Mucosa of descending colon (tissue), 3 donors: ENCODE measurements around the gene MACROD1. TPM values are rescaled to one million over a fixed set of nuclear protein-coding genes. Genes with fewer than 3 reads are reported as not detected.

ENCODE experiments used
- ATAC-seq: fragments of 200-7000 bp; cut with Tn5 transposase; one replicate; pipeline ENCODE4 v1.9.1; 2020; ENCODE audit warnings: mild to moderate bottlenecking, moderate library complexity
- DNase-seq, 3 donors: peaks; one replicate each; pipeline ENCODE4 v3.0.0-alpha.2; 2020
- H3K36me3 ChIP-seq: fragments of 200-600 bp; one replicate; pipeline ENCODE4 v1.8.0; 2021; ENCODE audit warnings: low read depth, mild to moderate bottlenecking
- H3K4me1 ChIP-seq: fragments of 200-600 bp; one replicate; pipeline ENCODE4 v1.8.0; 2021; ENCODE audit warnings: low read depth, mild to moderate bottlenecking
- H3K4me3 ChIP-seq: fragments of 200-600 bp; one replicate; pipeline ENCODE4 v1.8.0; 2021; ENCODE audit warnings: mild to moderate bottlenecking
- H3K9me3 ChIP-seq: fragments of 200-600 bp; one replicate; pipeline ENCODE4 v1.8.0; 2021; ENCODE audit warnings: mild to moderate bottlenecking
- intact Hi-C, 2 donors: fragments of 100-400 bp; cut with DNase I in 1 of 2; cut with micrococcal nuclease in 1 of 2; formaldehyde crosslinking; loops; one replicate each; pipeline versions ENCODE4 v1.11.0 to v1.11.1; 2022; cut with DNase I, micrococcal nuclease
- total RNA-seq, 3 donors: library from RNA; stranded (reverse); fragmentation: NEBNext Ultra II Directional in 2 of 3; extraction: Animal tissue kit (Norgen Biotek cat#: 25700) in 2 of 3; gene quantifications; one replicate each; pipeline versions ENCODE4 v1.2.1 to v1.2.4, GENCODE V29; 2021 to 2023
- TF ChIP-seq, protein P1 (sequence below): fragments of 200-600 bp; IDR thresholded peaks from one replicate; pipeline ENCODE4 v1.8.0; 2022; ENCODE audit warnings: antibody characterized with exemption, mild to moderate bottlenecking
- donor health status: DM: no; HTN: no; CAD: no; lungs with moderate emphysema.
- donor health status: DM: no; HTN: no; CAD: no.
- donor health status: DM: no; HTN: yes; CAD: no.

The MACROD1 gene
- total RNA-seq, 3 donors from 2014 or later, result 26.7 to 38.7 (median 38.1) TPM

DNA sequence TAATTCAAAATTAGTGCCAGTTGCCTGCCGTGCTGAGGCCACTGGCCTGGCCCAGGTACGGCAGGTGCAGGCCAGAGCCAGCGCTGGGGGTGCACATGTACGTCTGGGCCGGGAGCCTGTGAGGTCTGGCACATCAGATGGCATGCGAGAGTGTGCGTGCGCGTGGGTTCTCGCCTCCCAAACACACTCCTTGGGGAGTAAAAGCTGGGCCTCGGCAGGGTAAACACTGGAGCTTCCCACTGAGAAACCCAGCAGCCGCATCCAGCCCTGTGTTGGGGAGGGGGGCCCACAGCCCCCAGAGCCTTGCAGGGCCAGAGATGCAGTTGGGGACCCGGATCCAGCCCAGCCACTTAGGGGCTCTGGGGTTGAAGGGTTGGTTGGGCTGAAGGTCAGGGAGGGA is 92.4 kb downstream of the MACROD1 start:
- intact Hi-C loops, result no loop called here
- no peak for ATAC-seq

DNA sequence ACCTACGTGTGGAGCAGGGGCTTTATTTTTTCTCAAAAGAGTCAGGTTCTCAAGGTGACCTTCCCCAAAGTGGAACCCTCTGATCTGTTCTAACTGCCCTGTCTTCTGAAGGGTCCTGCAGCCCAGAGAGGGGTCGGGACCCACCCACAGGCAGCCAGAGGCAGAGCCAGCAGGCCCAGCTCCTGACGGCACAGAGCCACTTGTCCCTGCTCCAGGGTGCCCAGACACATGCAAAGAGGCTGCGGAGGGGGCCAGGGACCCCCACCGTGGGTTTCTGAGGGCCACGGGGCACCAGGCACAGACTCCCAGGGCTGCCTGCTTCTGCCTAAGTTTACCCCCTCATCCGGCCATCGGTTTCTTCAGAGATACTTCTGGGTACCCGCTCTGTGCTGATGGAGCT is 93.0 kb downstream of the MACROD1 start:
- no peaks in the 10 kb centered on the region for H3K4me1 ChIP-seq
- no peak for ATAC-seq
- no peaks in the 10 kb centered on the region for H3K36me3 ChIP-seq
- intact Hi-C loops, result no loop called here
- no peak for DNase-seq
- TF ChIP-seq, protein P1, sequence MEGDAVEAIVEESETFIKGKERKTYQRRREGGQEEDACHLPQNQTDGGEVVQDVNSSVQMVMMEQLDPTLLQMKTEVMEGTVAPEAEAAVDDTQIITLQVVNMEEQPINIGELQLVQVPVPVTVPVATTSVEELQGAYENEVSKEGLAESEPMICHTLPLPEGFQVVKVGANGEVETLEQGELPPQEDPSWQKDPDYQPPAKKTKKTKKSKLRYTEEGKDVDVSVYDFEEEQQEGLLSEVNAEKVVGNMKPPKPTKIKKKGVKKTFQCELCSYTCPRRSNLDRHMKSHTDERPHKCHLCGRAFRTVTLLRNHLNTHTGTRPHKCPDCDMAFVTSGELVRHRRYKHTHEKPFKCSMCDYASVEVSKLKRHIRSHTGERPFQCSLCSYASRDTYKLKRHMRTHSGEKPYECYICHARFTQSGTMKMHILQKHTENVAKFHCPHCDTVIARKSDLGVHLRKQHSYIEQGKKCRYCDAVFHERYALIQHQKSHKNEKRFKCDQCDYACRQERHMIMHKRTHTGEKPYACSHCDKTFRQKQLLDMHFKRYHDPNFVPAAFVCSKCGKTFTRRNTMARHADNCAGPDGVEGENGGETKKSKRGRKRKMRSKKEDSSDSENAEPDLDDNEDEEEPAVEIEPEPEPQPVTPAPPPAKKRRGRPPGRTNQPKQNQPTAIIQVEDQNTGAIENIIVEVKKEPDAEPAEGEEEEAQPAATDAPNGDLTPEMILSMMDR, result no peak
- no peaks in the 10 kb centered on the region for H3K9me3 ChIP-seq
- no peak overlapping the region for H3K4me3 ChIP-seq

More for the DNA sequence above, 92.4 kb downstream of the MACROD1 start:
- no peak for DNase-seq
- no peaks in the 10 kb centered on the region for H3K36me3 ChIP-seq
- H3K9me3 ChIP-seq, result no peaks in the 10 kb centered on the region
- no peak overlapping the region for H3K4me3 ChIP-seq
- TF ChIP-seq, protein P1, result no peak
- no peaks in the 10 kb centered on the region for H3K4me1 ChIP-seq

DNA sequence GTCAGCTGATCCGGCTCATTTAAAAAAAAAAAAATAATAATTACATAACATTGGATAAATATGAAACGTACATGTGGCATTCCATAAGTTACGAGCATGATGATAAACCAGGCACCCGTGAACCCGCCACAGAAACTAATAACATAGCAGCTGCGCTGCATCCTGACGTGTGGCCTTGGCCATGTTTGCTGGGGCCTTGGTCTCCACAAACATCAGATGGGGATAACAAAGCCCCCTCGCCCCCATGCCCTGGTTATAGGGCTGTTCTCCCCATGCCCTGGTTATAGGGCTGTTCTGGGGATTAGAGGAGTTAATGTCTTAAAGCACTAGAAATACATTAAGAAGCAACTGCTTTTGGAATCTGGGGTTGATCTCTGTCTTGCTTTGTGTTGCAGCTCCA is 93.5 kb downstream of the MACROD1 start:
- ATAC-seq, result no peak

DNA sequence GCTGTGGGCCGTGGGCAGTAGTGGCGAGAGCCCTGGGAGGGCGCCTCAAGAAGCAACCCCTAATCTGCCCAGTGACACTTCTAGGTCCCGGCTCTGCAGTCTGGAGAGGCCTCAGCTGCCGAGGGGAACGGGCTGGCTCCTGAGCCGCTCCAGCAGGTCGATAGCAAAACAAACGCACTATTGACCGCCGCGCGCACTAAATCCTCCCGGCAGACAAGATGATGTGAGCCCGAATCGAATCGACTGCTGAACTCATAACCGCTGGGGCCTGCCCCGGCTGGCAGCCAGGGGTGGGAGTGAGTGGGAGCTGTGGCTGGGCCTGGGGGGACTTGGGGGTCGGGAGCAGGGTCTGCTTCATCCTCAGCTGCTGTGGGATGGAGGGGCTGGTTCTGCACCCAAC is 94.1 kb downstream of the MACROD1 start:
- ATAC-seq (no peak), DNase-seq (no peak)
- intact Hi-C loops, result no loop called here
- TF ChIP-seq, protein P1, result no peak
- Histone ChIP-seq H3K4me1 (no peaks in the 10 kb centered on the region), H3K36me3 (no peaks in the 10 kb centered on the region), H3K4me3 (no peak overlapping the region), H3K9me3 (no peaks in the 10 kb centered on the region)

More for the DNA sequence above, 93.5 kb downstream of the MACROD1 start:
- no peaks in the 10 kb centered on the region for H3K9me3 ChIP-seq
- no peaks in the 10 kb centered on the region for H3K36me3 ChIP-seq
- no peak for DNase-seq
- TF ChIP-seq, protein P1, result no peak
- H3K4me1 ChIP-seq, result no peaks in the 10 kb centered on the region
- intact Hi-C loops, result no loop called here
- H3K4me3 ChIP-seq, result no peak overlapping the region

DNA sequence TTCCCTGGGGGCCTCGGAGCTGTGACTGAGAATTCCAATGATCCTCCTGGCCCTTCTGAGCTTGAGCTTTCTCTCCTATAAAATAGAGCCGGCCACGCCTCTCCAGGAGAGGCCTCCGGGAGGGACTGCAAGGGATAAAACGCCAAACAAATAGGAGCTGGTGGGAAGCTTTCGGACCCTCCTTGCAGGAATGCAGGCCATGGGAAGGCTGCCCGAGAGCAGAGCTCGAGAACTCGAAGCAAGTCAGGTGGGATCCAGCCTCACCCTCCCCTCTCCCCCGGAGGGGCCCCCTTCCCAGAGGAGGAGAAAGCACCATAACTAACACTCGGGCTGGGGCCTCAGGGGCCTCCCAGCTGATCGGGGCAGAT is 95.6 kb downstream of the MACROD1 start:
- TF ChIP-seq, protein P1, result no peak
- Histone ChIP-seq H3K36me3 (no peaks in the 10 kb centered on the region), H3K4me3 (no peak overlapping the region), H3K4me1 (no peaks in the 10 kb centered on the region), H3K9me3 (no peaks in the 10 kb centered on the region)
- DNase-seq (no peak), ATAC-seq (no peak)
- intact Hi-C loops, result no loop called here
